ENCODE data around the gene MMADHC.

MMADHC gene

DNA sequence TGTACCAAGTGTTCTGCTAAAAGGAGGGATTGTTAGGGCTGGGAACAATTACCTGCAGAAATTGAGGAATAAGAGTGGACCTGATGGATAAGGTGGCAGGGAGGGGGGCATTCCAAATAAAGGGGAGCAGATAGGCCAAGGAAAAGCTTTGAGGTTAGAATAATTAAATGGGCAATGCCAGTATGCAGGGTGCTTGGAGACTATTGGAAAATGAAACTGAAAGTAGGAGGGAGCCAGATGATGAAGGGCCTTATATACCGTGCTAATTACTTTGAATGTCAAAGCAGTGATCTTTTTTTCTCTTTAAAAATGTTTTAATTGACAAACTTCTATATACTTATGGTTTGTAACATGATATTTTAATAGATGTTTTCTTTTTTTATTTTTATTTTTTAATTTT is 42.9 kb downstream of the MMADHC start:
- DNase-seq: no peak

DNA sequence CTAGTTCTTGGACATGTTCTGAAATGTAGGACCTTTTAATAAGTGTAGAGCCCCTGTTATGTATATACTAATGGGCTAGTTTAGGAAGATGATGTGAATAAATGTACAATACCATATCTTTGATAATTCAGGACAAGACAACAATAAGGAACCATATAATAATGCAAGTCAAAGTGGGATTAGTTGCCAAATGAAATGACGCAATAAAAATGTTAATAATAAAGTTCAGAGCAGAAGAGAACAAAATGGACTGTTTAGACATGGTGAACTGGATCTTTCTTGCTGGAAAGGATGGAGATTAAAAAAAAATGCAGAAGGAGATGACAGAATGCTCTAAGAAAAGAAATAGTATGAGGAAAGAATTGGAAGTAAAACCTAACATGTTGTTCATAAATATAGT is 43.7 kb downstream of the MMADHC start:
- DNase-seq: no peak

DNA sequence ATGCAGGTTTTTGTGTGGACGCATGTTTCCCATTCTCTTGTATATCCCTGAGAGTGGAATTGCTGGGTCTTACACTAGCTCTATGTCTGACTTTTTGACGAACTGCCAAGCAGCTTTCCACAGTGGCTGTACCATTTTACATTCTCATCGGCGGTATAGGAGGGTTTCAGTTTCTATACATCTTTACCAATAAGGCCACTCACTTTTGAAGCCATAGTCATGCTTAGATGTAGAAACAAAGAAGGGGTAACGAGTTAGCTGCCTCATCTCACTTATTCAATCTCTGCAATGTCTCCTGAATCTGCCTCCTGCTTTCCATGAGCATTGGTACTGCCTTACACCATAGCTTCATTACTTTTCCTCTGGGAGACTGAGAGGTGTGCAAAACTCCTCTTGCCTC is 47.4 kb downstream of the MMADHC start:
- DNase-seq: no peak

DNA sequence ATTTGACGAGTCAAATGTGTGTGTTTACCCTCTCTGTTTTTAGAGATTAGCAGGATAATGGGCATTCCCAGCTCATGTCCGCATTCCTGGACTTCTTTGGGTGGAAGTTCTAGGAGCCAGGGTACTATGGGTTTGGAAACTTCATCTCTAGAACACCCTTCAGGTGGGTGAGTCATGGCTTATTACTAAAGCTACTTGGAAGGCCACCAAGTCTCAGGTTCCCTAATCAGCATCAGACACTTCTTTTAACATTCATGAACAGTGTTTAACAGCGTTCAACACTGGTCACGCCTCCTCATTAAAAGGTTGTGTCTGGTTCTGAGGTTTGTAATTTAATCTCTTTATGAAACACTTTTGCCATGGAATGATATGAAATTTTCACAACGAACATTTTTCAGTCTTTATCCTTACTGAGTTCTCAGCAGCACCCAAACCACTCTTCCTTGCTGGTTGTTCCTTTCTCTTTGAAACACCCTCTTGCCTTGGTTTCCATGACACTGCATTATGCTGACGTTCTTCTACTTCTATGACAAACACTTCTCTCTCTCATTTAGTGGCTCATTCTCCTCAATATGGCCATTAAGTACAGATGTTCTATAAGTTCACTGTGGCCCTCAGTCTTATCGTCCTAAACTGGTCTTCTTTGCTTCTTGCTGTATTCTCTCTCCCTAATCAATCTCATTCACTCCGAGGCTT is 49.3 kb downstream of the MMADHC start:
- no peak for DNase-seq

DNA sequence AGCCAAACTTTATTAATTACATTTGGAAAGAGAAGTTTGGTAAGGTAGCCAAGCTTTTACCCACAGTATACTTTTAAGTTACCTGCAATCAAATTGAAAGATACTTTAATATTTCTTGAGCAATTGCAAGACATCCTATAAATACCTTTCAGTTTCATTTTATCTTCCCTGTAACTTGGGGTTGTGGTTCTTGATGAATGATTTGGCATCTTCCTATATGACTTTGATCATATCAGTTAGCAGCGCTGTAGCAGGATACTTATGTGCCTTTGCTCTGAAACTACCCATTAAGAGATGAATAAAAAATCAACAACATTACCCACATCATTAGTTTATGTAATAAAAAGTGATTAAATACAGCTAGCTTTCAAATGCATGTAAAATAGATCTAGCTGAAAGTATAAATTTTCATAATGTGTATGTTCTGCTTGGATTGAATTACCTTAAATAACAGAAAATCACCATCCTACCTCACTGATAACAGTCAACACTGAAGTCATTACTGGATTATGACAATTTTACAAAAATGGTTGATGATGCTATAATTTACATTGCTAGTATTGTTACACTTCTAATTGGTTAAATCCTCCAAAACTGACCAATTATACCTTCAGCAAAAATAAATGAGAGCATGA is 50.4 kb downstream of the MMADHC start:
- DNase-seq: no peak

DNA sequence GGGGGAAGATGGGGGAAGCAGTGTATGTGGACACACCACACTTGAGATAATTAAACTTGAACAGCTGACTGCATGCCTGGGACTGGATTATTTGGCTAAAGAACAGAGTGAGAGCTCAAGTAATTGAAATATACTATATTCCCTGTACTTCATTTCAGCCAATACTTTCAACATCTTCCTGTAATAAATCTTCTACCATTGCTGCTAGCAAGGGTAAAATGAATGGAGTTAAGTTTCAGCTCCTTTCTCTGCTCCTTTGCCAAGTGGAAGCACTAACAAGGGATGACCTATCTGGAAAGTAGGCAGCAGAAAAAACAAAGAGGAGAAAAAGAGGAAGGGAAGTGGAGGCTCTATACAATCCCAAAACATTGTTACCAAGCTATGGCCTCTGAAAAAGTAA is 50.9 kb downstream of the MMADHC start:
- DNase-seq: no peak

DNA sequence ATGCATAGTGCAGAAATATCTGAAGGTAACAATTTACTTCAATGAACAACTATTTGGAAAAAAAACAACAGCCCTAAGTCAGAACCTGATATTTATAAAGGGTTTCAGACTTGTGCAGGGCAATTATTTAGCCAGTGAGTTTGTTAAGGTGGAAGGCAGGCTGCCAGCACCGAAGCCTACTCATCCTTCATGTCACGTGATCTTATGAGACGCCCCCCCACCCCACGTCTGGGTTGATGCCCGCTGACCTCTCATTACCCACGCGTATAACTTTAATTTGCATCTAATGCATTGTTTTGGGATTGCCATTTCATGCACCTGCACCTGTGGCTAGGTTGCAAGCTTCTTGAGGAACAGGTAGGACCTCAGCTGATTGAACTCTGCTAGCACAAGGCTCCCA is 52.9 kb downstream of the MMADHC start:
- DNase-seq: no peak

DNA sequence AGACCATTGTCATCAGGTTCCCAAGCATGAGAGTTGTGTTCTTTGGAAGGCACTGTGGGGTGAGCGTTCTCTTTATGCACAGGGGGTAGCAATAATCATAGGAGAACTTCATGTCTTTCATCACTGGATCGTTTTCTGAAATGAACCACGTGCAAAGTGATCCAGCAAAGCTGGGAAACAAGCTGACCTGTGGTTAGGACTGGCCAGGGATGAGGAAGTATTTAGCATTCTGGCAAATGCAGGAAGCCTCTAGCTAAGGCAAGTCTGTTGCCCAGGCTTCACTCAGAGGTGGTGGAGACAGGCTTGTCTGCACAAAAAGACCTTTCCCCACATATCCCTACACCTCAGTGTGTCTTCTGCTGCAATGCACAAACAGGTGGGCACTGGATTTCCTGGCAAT is 58.6 kb downstream of the MMADHC start:
- DNase-seq: no peak

DNA sequence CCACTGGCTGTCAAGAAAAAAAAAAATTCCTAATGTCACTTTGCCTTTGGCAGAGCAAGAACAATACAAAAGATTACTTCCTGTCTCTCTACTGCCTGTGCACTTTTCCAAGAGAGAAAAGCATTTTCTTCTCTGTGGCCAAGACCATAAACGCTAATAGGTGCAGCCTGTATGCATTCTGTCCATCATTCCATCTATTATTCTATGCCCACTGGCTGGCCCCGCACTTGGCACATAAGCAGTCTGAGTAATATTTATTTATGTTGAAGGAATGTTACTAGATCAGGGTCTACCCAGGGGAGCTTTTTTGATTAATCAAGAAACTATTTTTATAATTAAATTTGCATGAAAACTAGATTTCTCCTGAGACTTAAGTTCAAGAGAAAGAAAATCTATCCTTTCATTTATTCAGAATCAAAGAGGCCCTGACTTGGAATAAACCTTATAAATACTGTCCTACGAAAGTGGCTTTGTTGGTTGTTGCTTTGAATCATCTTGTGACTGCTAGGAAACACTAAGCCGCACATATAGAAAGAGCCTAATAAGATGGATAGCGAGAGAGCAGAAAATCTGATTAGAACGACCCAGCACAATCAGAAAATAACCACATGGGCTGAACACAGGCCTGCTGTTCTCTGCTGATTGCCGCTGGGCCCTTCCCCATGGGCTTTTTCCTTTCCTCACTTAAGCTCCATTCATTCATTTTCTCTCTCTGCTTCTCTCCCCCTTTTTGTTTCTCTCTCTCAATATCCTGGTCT is 59.4 kb downstream of the MMADHC start:
- DNase-seq: no peak

DNA sequence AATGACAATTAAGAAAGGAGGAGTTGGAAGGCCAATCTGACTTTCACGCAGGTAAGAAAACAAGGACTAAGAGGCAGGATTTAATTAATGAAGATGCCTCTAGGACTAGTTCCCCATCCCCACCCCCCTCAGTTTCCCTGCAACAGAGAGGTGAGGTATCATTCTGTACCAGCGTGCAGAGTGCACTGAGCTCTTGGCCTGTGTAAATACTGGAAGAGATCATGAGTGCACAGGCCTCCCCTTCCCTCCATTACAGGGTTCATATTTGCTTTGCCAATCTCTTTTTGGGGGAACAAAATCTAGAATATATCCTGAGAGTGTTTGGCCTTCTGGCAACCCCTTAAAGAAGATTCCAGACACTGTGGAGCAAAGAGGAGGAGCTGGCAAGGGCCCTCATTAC is 60.9 kb downstream of the MMADHC start:
- no peak for DNase-seq

DNA sequence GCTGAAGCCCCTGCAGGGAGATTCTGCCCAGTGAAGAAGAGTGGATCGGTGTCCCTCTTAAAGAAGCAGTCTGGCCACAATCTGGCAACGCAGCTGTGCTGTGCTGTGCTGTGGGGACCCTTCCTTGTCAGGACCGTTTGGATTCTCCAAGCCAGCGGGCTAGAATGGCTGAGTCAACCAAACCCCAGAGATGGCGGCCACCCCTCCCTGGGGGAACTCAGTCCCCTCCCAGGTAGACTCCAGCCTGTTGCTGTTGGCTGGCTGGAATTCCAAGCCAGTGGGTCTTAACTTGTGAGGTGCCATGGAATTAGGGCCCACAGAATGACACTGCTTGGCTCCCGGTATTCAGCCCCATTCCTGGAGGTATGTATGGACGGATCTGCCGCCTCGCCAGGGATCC is 62.3 kb downstream of the MMADHC start:
- DNase-seq: no peak
